GM12892 (cell line): ENCODE results near the gene LMF1.

Experiments
- POLR2A ChIP-seq: IDR thresholded peaks from 2 replicates; pipeline ENCODE4 v1.6.1; 2011; ENCODE audit warnings: low read depth, low read length, control low read depth
- POLR2AphosphoS5 ChIP-seq: IDR thresholded peaks from 2 replicates; pipeline ENCODE4 v1.6.1; 2011; ENCODE audit warnings: low read depth, low read length, control low read depth
- TAF1 ChIP-seq: IDR thresholded peaks from 2 replicates; pipeline ENCODE4 v1.6.1; 2011; ENCODE audit warnings: low read depth, mild to moderate bottlenecking, control low read depth, low read length, borderline replicate concordance

DNA sequence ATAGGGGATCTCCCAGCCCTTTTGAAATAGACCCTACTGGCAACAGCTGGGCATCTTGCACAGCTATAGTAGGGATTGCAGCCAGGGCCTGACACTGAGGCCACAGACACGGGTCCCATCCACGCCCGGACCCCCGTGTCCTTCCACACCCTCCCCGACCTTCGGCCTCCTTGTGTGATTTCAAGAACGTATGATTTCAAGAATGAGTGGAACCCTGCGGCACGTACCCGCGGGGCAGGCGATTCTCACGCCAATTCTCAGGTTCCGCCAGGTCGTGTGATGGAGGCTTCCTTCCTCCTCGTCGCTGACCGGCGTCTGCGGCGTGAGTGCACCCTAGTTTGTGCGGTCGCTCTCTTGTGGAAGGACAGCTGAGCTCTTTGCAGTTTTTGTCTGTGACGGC is 114.0 kb downstream of the LMF1 start:
- no peak for TF ChIP-seq TAF1
- TF ChIP-seq POLR2A, result no peak
- TF ChIP-seq POLR2AphosphoS5, result no peak
